CD4-positive, alpha-beta memory T cell (primary cell): Measurements from ENCODE around the gene PPP2R2B. TPM values are rescaled to one million over a fixed set of nuclear protein-coding genes. Genes with fewer than 3 reads are reported as not detected.

Experiments used
- CTCF ChIA-PET: fragments of 350-600 bp; sonication (Branson Sonifier 250); formaldehyde crosslinking; loops from one replicate; lab custom pipeline; 2021; ENCODE audit warnings: inconsistent platforms; ENCODE audit not compliant: partially characterized antibody; lab: Charles Lee
- POLR2A ChIA-PET: fragments of 350-600 bp; sonication (Branson Sonifier 250); formaldehyde crosslinking; loops from one replicate; lab custom pipeline; 2021; ENCODE audit not compliant: partially characterized antibody; lab: Charles Lee
- DNase-seq, 5 donors: peaks; one replicate each; pipeline versions ENCODE4 v3.0.0 to v3.0.0-alpha.2; 2020 to 2022; ENCODE audit warnings: mixed read lengths in 1 of 5
- H3K27ac ChIP-seq: one replicate; pipeline ENCODE4 v1.7.0; 2013; ENCODE audit warnings: low read depth, low read length
- H3K27me3 ChIP-seq: 2 replicates; pipeline ENCODE4 v1.7.0; 2013; ENCODE audit warnings: mild to moderate bottlenecking, low read length, moderate library complexity; ENCODE audit not compliant: insufficient read depth
- H3K36me3 ChIP-seq: 2 replicates; pipeline ENCODE4 v1.7.0; 2013; ENCODE audit warnings: mild to moderate bottlenecking, low read length, moderate library complexity; ENCODE audit not compliant: insufficient read depth
- H3K4me1 ChIP-seq: 2 replicates; pipeline ENCODE4 v1.7.0; 2013; ENCODE audit warnings: mild to moderate bottlenecking, low read length, moderate library complexity; ENCODE audit not compliant: insufficient read depth
- H3K4me3 ChIP-seq, 2 donors: one replicate each; pipeline ENCODE4 v1.7.0; 2013; ENCODE audit warnings: low read length in 2 of 2, mild to moderate bottlenecking in 1 of 2
- H3K9me3 ChIP-seq, 2 donors: one replicate each; pipeline ENCODE4 v1.7.0; 2013; ENCODE audit warnings: low read length in 2 of 2, control low read depth in 1 of 2; ENCODE audit not compliant: control insufficient read depth in 1 of 2
- H3K27ac Mint-ChIP-seq, 7 donors: one replicate each; pipeline ENCODE4 v1.8.0; 2020 to 2021; ENCODE audit warnings: mixed read lengths in 7 of 7, mild to moderate bottlenecking in 6 of 7, inconsistent platforms in 3 of 7, moderate library complexity in 3 of 7
- H3K27me3 Mint-ChIP-seq, 2 donors: one replicate each; pipeline ENCODE4 v1.8.0; 2020 to 2021; ENCODE audit warnings: mixed read lengths in 2 of 2
- H3K36me3 Mint-ChIP-seq, 2 donors: one replicate each; pipeline ENCODE4 v1.8.0; 2020 to 2021; ENCODE audit warnings: mixed read lengths in 2 of 2, inconsistent platforms in 1 of 2, mild to moderate bottlenecking in 1 of 2
- H3K4me1 Mint-ChIP-seq, 4 donors: one replicate each; pipeline ENCODE4 v1.8.0; 2020 to 2021; ENCODE audit warnings: mixed read lengths in 4 of 4, mild to moderate bottlenecking in 1 of 4
- H3K4me3 Mint-ChIP-seq, 8 donors: one replicate each; pipeline ENCODE4 v1.8.0; 2020 to 2021; ENCODE audit warnings: mixed read lengths in 8 of 8, mild to moderate bottlenecking in 7 of 8, moderate library complexity in 6 of 8, inconsistent platforms in 3 of 8
- H3K9me3 Mint-ChIP-seq, 8 donors: one replicate each; pipeline ENCODE4 v1.8.0; 2020 to 2021; ENCODE audit warnings: mixed read lengths in 8 of 8, mild to moderate bottlenecking in 5 of 8, inconsistent platforms in 3 of 8, moderate library complexity in 1 of 8
- intact Hi-C: fragments of 100-400 bp; cut with micrococcal nuclease; formaldehyde crosslinking; loops from one replicate; pipeline ENCODE4 v1.15.1; 2023
- polyA plus RNA-seq, 2 donors: library from polyadenylated mRNA; unstranded; fragments of 300-500 nt; fragmentation: Illumina TruSeq; gene quantifications; one replicate each; pipeline ENCODE4 v1.2.3, GENCODE V29; 2021
- total RNA-seq, 2 experiments: library from RNA; stranded (reverse); gene quantifications; one replicate each; pipeline ENCODE4 v1.2.3, GENCODE V29; 2021

The PPP2R2B gene
- total and polyA plus RNA-seq, 4 experiments from 2014 or later = 3.1 to 13.0 (median 6.7) TPM

DNA sequence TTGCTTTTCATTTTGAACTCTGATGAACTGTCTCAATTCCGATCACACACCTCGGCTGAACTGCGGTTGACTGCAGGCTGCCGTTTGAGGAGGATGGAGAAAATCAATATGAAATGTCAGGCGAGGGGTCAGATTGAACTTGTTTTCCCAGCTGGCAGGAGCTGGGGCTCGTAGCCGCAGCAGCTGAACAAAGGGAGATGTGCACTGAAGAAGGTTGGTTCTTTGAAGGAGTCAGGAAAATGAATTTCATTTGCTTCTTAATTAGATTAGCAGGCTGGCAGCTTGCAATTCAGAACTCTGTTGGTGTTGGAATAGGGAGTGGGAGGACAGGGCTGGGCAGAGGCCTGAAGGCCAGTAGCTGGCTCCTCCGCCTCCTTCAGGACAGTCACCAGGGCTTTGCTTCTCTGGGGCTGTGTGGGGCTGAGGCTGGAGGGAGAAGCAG is 245.2 kb downstream of the PPP2R2B start:
- H3K4me1 Mint-ChIP-seq = no peaks in the 10 kb centered on the region
- no peak for DNase-seq
- peaks cover 0 to 3% (median 0%) of the 10 kb centered on the region in 8 donors for H3K9me3 Mint-ChIP-seq
- POLR2A ChIA-PET = no interaction called here
- CTCF ChIA-PET = no interaction called here
- peaks cover 0 to 4% of the 10 kb centered on the region in 2 donors for H3K27me3 Mint-ChIP-seq
- H3K36me3 Mint-ChIP-seq = peaks cover 10 to 46% of the 10 kb centered on the region in 2 donors
- no peak overlapping the region for H3K27ac Mint-ChIP-seq
- Histone ChIP-seq H3K4me1 (no peaks in the 10 kb centered on the region), H3K9me3 (no peaks in the 10 kb centered on the region), H3K27me3 (no peaks in the 10 kb centered on the region), H3K4me3 (no peak overlapping the region), H3K27ac (no peak overlapping the region), H3K36me3 (no peaks in the 10 kb centered on the region)
- no peak overlapping the region for H3K4me3 Mint-ChIP-seq
- intact Hi-C loops = no loop called here

DNA sequence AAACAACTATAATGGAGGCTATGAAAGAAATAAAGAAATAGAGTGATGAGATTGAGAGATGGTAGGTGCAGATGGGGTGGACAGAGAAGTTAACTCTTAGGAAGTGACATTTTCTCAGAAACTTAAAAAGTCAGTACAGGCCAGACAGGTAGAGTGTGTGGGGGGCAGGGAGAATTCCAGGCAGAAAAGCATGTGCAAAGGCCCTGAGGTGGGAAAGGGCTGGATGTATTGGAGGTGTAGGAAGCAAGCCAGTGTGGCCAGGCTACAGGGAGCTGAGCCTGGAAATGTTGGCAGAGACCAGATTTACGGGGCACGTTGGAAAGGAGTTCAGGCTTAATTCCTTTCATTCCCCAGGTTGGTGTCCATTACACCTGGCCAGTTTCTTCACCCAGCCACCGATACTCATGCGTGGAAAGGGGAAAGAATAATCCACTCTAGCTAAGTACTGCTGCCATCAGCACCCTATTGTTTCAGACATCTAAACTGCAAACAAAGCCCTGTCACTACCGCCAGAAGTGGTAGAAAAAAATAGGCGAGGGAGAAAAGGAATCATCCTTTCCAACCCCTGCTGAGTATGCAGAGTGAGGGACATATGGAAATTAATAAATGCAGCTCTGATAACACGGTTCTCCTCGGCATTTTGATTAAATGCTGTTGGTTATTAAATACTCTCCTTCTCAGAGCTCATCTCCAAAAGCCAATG is 245.8 kb downstream of the PPP2R2B start:
- Histone ChIP-seq H3K4me3 (no peak overlapping the region), H3K27ac (no peak overlapping the region), H3K27me3 (no peaks in the 10 kb centered on the region), H3K9me3 (no peaks in the 10 kb centered on the region), H3K36me3 (no peaks in the 10 kb centered on the region), H3K4me1 (no peaks in the 10 kb centered on the region)
- ChIA-PET CTCF (no interaction called here), POLR2A (no interaction called here)
- Mint-ChIP-seq H3K9me3 (peaks cover 0 to 3% (median 0%) of the 10 kb centered on the region in 8 donors), H3K27ac (no peak overlapping the region), H3K4me1 (no peaks in the 10 kb centered on the region), H3K27me3 (peaks cover 0 to 4% of the 10 kb centered on the region in 2 donors), H3K36me3 (peaks cover 10 to 44% of the 10 kb centered on the region in 2 donors), H3K4me3 (no peak overlapping the region)
- no peak for DNase-seq
- intact Hi-C loops = no loop called here

- no peak for DNase-seq
- Histone ChIP-seq H3K27ac (no peak overlapping the region), H3K27me3 (no peaks in the 10 kb centered on the region), H3K9me3 (no peaks in the 10 kb centered on the region), H3K36me3 (no peaks in the 10 kb centered on the region), H3K4me3 (no peak overlapping the region), H3K4me1 (no peaks in the 10 kb centered on the region)
- Mint-ChIP-seq H3K27me3 (peaks cover 0 to 2% of the 10 kb centered on the region in 2 donors), H3K4me3 (no peak overlapping the region), H3K36me3 (peaks cover 7 to 32% of the 10 kb centered on the region in 2 donors), H3K4me1 (no peaks in the 10 kb centered on the region), H3K9me3 (peaks cover 0 to 3% (median 0%) of the 10 kb centered on the region in 8 donors), H3K27ac (no peak overlapping the region)
- ChIA-PET POLR2A (no interaction called here), CTCF (no interaction called here)
- intact Hi-C loops = no loop called here
These were observed 248.1 kb downstream of the PPP2R2B start for GRCh38 chr5:146630472-146630871.

DNA sequence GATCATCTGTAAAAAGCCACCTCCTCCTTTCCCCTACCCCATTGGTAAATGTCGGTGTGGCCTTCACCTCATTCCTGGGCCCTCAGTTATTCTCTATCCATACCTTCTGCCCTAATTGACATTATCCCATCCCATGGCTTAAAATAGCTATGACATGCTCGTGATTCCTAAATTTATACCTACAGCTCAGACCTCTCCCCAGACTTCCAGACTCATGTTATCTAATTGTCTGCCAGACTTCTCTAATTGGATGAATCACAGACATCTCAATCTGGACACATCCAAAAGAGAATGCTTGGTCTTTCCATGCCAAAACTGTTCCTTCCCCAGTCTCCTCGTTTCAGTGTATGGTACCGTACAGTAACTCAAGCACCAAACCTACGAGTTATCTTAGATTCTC is 249.6 kb downstream of the PPP2R2B start:
- intact Hi-C loops = no loop called here
- H3K27ac Mint-ChIP-seq = no peak overlapping the region
- H3K9me3 ChIP-seq = no peaks in the 10 kb centered on the region
- peaks cover 0 to 2% of the 10 kb centered on the region in 2 donors for H3K27me3 Mint-ChIP-seq
- no peak for DNase-seq
- no peak overlapping the region for H3K4me3 Mint-ChIP-seq
- H3K27ac ChIP-seq = no peak overlapping the region
- no peaks in the 10 kb centered on the region for H3K4me1 ChIP-seq
- no peaks in the 10 kb centered on the region for H3K4me1 Mint-ChIP-seq
- H3K36me3 ChIP-seq = no peaks in the 10 kb centered on the region
- ChIA-PET POLR2A (no interaction called here), CTCF (no interaction called here)
- peaks cover 7 to 23% of the 10 kb centered on the region in 2 donors for H3K36me3 Mint-ChIP-seq
- H3K9me3 Mint-ChIP-seq = peaks cover 0 to 3% (median 0%) of the 10 kb centered on the region in 8 donors
- no peak overlapping the region for H3K4me3 ChIP-seq
- H3K27me3 ChIP-seq = no peaks in the 10 kb centered on the region

- intact Hi-C loops = no loop called here
- POLR2A ChIA-PET = no interaction called here
- peaks cover 0 to 2% of the 10 kb centered on the region in 2 donors for H3K27me3 Mint-ChIP-seq
These were observed 251.6 kb downstream of the PPP2R2B start for GRCh38 chr5:146626936-146627335.

GRCh38 chr5:146624179-146624578 is 254.4 kb downstream of the PPP2R2B start:
- intact Hi-C loops = no loop called here
- H3K9me3 Mint-ChIP-seq = peaks cover 0 to 2% (median 0%) of the 10 kb centered on the region in 8 donors
- H3K36me3 ChIP-seq = no peaks in the 10 kb centered on the region

More at GRCh38 chr5:146626936-146627335, 251.6 kb downstream of the PPP2R2B start:
- no peaks in the 10 kb centered on the region for H3K9me3 ChIP-seq
- CTCF ChIA-PET = interaction anchor here (1.1 kb wide), 1 partner anchor 85 kb away, joined by 3 read pairs; no protein-coding TSS in a partner anchor
- H3K27me3 ChIP-seq = no peaks in the 10 kb centered on the region
- Mint-ChIP-seq H3K4me3 (no peak overlapping the region), H3K9me3 (peaks cover 0 to 2% (median 0%) of the 10 kb centered on the region in 8 donors), H3K27ac (no peak overlapping the region), H3K4me1 (no peaks in the 10 kb centered on the region), H3K36me3 (peaks cover 2 to 15% of the 10 kb centered on the region in 2 donors)
- H3K27ac ChIP-seq = no peak overlapping the region
- H3K36me3 ChIP-seq = no peaks in the 10 kb centered on the region
- no peak overlapping the region for H3K4me3 ChIP-seq
- no peak for DNase-seq
- no peaks in the 10 kb centered on the region for H3K4me1 ChIP-seq

GRCh38 chr5:146623666-146624065 is 254.9 kb downstream of the PPP2R2B start:
- CTCF ChIA-PET = interaction anchor here (1.5 kb wide), 1 partner anchor 342 kb away, joined by 3 read pairs; no protein-coding TSS in a partner anchor
- POLR2A ChIA-PET = no interaction called here
- H3K36me3 ChIP-seq = no peaks in the 10 kb centered on the region
- no peaks in the 10 kb centered on the region for H3K27me3 Mint-ChIP-seq
- no peak overlapping the region for H3K4me3 Mint-ChIP-seq
- no peak overlapping the region for H3K4me3 ChIP-seq
- H3K9me3 Mint-ChIP-seq = peaks cover 0 to 2% (median 0%) of the 10 kb centered on the region in 8 donors
- DNase-seq = no peak
- H3K27me3 ChIP-seq = no peaks in the 10 kb centered on the region
- H3K4me1 ChIP-seq = no peaks in the 10 kb centered on the region
- no peak overlapping the region for H3K27ac ChIP-seq
- no peaks in the 10 kb centered on the region for H3K9me3 ChIP-seq
- no peaks in the 10 kb centered on the region for H3K4me1 Mint-ChIP-seq
- no peak overlapping the region for H3K27ac Mint-ChIP-seq
- intact Hi-C loops = no loop called here
- H3K36me3 Mint-ChIP-seq = peaks cover 2 to 16% of the 10 kb centered on the region in 2 donors

More at GRCh38 chr5:146624179-146624578, 254.4 kb downstream of the PPP2R2B start:
- Histone ChIP-seq H3K27ac (no peak overlapping the region), H3K27me3 (no peaks in the 10 kb centered on the region), H3K4me3 (no peak overlapping the region), H3K9me3 (no peaks in the 10 kb centered on the region), H3K4me1 (no peaks in the 10 kb centered on the region)
- H3K36me3 Mint-ChIP-seq = peaks cover 2 to 18% of the 10 kb centered on the region in 2 donors
- H3K4me1 Mint-ChIP-seq = no peaks in the 10 kb centered on the region
- POLR2A ChIA-PET = no interaction called here
- no peak overlapping the region for H3K4me3 Mint-ChIP-seq
- H3K27ac Mint-ChIP-seq = no peak overlapping the region
- CTCF ChIA-PET = no interaction called here
- H3K27me3 Mint-ChIP-seq = peaks cover 0 to under 1% of the 10 kb centered on the region in 2 donors
- DNase-seq = no peak
